Esophagus squamous epithelium (tissue), 4 donors: ENCODE measurements around the gene NME3.

Experiments
- POLR2A ChIP-seq, 4 donors: fragments of 450-650 bp; IDR thresholded peaks; one replicate each; pipeline ENCODE4 v1.6.1; 2017; ENCODE audit warnings: antibody characterized with exemption in 4 of 4, mild to moderate bottlenecking in 4 of 4, moderate library complexity in 3 of 4
- TF ChIP-seq, protein P1 (sequence below), 6 experiments: fragments of 450-650 bp in 4 of 6; fragments of 200-600 bp in 2 of 6; sonication (generic) in 2 of 6; IDR thresholded peaks; one replicate each; pipeline ENCODE4 v1.5.1; 2016 to 2019; ENCODE audit warnings: antibody characterized with exemption in 6 of 6, mild to moderate bottlenecking in 4 of 6, moderate library complexity in 4 of 6

GRCh38 chr16:1729026-1729425 is 42.3 kb downstream of the NME3 start:
- TF ChIP-seq, protein P1, sequence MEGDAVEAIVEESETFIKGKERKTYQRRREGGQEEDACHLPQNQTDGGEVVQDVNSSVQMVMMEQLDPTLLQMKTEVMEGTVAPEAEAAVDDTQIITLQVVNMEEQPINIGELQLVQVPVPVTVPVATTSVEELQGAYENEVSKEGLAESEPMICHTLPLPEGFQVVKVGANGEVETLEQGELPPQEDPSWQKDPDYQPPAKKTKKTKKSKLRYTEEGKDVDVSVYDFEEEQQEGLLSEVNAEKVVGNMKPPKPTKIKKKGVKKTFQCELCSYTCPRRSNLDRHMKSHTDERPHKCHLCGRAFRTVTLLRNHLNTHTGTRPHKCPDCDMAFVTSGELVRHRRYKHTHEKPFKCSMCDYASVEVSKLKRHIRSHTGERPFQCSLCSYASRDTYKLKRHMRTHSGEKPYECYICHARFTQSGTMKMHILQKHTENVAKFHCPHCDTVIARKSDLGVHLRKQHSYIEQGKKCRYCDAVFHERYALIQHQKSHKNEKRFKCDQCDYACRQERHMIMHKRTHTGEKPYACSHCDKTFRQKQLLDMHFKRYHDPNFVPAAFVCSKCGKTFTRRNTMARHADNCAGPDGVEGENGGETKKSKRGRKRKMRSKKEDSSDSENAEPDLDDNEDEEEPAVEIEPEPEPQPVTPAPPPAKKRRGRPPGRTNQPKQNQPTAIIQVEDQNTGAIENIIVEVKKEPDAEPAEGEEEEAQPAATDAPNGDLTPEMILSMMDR (IDR thresholded peaks at IDR 0.05), result no peak
- TF ChIP-seq POLR2A (IDR thresholded peaks at IDR 0.05), result no peak
